Spleen (tissue), 7 donors: ENCODE results near the gene DDR1.

Experiments used
- CTCF ChIP-seq, 11 experiments: fragments of 200-600 bp in 7 of 11; fragments of 450-650 bp in 4 of 11; sonication (generic) in 4 of 11; IDR thresholded peaks in 8 of 11; conservative IDR thresholded peaks in 3 of 11; 1 replicate in 7 of 11; 2 replicates in 4 of 11; pipeline versions ENCODE4 v1.4.0 to v1.8.0; 2016 to 2021; ENCODE audit warnings: antibody characterized with exemption in 11 of 11, inconsistent platforms in 4 of 11, mild to moderate bottlenecking in 1 of 11
- POLR2A ChIP-seq, 3 donors: fragments of 450-650 bp; IDR thresholded peaks; one replicate each; pipeline ENCODE4 v1.5.1; 2017; ENCODE audit warnings: antibody characterized with exemption in 3 of 3, mild to moderate bottlenecking in 1 of 3
- POLR2AphosphoS5 ChIP-seq, 3 donors: sonication (generic); formaldehyde crosslinking; IDR thresholded peaks; one replicate each; pipeline ENCODE4 v1.5.1; 2017; ENCODE audit warnings: antibody characterized with exemption in 3 of 3
- donor health status: DM: no; HTN: no; CAD: no; lungs with moderate emphysema.
- donor health status: DM: no; HTN: no; CAD: no.
- donor health status: DM: no; HTN: no; CAD: no.

GRCh38 chr6:30896541-30896940 lies 12.2 kb downstream of the DDR1 start:
- no peak for TF ChIP-seq CTCF (IDR thresholded peaks at IDR 0.05 in 8 of 11, conservative IDR thresholded peaks at IDR 0.05 in 3 of 11)
- no peak for TF ChIP-seq POLR2A (IDR thresholded peaks at IDR 0.05)
- no peak for TF ChIP-seq POLR2AphosphoS5 (IDR thresholded peaks at IDR 0.05)
